Epithelial cell of proximal tubule (primary cell): ENCODE results near the gene MYBBP1A. TPM values are rescaled to one million over a fixed set of nuclear protein-coding genes. Genes with fewer than 3 reads are reported as not detected.

Experiments
- DNase-seq: peaks from one replicate; pipeline ENCODE4 v3.0.0-alpha.2; 2011; ENCODE audit warnings: low read depth
- H3K4me3 ChIP-seq: 2 replicates; pipeline ENCODE4 v1.5.1; 2011; ENCODE audit warnings: low read depth, mild to moderate bottlenecking, low read length
- CTCF ChIP-seq: conservative IDR thresholded peaks from 2 replicates; pipeline ENCODE4 v1.5.1; 2012; ENCODE audit warnings: low read depth, mild to moderate bottlenecking, low read length
- total RNA-seq: library from RNA; depleted of rRNA; stranded (reverse); fragments of >200 nt; gene quantifications from 2 replicates; pipeline ENCODE4 v1.2.3, GENCODE V29; 2015

MYBBP1A gene
- total RNA-seq, 1 donor from 2014 or later: 70.9 TPM

- no peak for TF ChIP-seq CTCF
- H3K4me3 ChIP-seq: no peak overlapping the region
Observed at GRCh38 chr17:4534515-4534914, 20.7 kb downstream of the MYBBP1A start.

DNA sequence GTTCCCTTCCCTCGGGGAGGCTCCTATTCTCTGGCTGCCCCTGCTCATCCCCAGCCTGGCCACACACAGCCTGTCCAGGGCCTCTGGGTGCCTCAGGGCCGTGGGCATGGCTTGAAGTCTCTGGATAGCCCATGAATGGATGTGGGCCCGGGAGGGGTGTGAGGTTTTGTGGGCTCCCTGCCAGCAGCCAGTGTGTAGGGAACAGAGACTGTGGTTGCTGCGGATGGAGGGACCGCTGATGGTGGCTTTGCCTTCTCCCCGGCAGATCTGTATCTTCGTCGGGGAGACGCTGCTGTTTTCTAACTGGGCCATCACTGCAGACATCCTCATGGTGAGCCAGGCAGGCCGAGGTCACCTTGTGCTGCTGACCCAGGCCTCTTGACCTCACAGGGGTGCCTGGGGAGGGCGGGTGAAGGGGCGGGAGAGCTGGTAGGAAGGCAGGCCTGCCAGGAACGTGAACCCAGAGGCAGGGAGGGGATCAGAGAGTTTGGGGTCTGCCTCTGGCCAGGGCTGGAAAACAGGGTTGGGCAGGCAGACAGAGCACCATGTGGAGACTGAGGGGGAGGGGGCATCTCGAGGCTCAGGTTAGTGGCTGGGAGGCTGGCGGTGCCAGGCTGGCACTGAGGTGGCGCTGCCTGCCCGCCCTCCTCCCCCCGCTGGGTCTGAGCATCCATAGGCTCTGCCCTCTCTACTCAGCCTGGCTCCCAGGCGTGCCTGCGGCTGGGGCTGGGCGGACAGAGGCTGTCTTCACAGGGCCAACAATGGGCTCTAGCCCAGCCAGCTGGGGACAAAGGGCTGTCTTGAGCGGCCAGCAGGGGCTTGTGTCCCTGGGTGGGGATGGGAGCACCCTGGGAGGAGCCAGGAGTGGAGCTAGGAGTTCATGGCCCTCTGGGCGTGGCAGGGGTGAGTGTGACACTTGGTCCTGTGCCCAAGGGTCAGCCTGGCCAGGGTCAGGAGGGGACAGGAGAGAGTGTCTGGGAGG lies 21.4 kb downstream of the MYBBP1A start:
- TF ChIP-seq CTCF: no peak
- no peak for DNase-seq

More at GRCh38 chr17:4534515-4534914, 20.7 kb downstream of the MYBBP1A start:
- DNase-seq: no peak

GRCh38 chr17:4532860-4533522 lies 22.2 kb downstream of the MYBBP1A start:
- DNase-seq: no peak
- no peak for TF ChIP-seq CTCF
- no peak overlapping the region for H3K4me3 ChIP-seq

More for the DNA sequence above, 21.4 kb downstream of the MYBBP1A start:
- H3K4me3 ChIP-seq: no peak overlapping the region

DNA sequence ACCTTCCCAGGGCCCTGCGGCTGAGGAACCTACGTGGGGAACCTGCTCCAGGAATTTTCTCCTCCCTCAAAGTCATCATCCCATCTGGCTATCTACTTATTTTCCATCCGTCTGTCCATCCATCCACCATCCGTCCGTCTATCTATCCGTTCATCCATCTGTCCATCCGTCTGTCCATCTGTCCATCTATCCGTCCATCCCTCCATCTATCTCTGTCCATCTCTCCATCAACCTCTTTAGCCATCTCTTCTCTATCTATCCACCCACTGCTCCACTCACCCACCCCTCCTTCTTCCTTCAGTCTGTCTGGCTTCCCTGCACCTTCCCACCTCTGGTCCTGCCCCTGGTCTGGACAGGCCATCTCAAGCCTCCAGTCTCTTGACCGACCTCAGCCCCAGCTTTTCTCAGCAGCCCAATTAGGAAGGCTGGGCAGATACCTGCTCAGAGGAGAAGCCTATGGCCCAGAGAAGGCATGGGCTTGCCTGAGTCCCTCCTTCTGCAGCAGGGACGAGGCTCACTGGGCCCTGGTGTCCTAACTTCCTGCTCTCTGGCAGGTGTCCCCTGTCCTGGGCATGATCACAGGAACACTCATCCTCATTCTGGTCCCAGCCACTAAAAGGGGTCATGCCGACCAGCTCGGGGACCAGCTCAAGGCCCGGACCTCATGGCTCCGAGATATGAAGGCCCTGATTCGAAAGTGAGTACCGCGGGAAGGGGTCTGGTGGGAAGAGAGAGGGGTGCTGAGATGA lies 23.0 kb downstream of the MYBBP1A start:
- no peak for TF ChIP-seq CTCF
- DNase-seq: no peak
- no peak overlapping the region for H3K4me3 ChIP-seq

- H3K4me3 ChIP-seq: no peak overlapping the region
- no peak for TF ChIP-seq CTCF
- no peak for DNase-seq
Observed at GRCh38 chr17:4530799-4531730, 24.1 kb downstream of the MYBBP1A start.
